BLaER1 (cell line): ENCODE results near the gene DHX35.

Source experiments
- H3K27ac ChIP-seq: shearing (Covaris generic); formaldehyde crosslinking; 2 replicates; pipeline ENCODE4 v1.8.1; 2022
- H3K27me3 ChIP-seq: shearing (Covaris generic); formaldehyde crosslinking; 2 replicates; pipeline ENCODE4 v1.8.1; 2022
- H3K36me3 ChIP-seq: shearing (Covaris generic); formaldehyde crosslinking; 2 replicates; pipeline ENCODE4 v1.8.1; 2022
- H3K4me1 ChIP-seq: shearing (Covaris generic); formaldehyde crosslinking; 2 replicates; pipeline ENCODE4 v1.8.1; 2022
- H3K4me2 ChIP-seq: shearing (Covaris generic); formaldehyde crosslinking; 2 replicates; pipeline ENCODE4 v1.8.1; 2022
- H3K4me3 ChIP-seq: shearing (Covaris generic); formaldehyde crosslinking; 2 replicates; pipeline ENCODE4 v1.8.1; 2022
- H3K9ac ChIP-seq: shearing (Covaris generic); formaldehyde crosslinking; 2 replicates; pipeline ENCODE4 v1.8.1; 2022
- H3K9me3 ChIP-seq: shearing (Covaris generic); formaldehyde crosslinking; 2 replicates; pipeline ENCODE4 v1.8.1; 2022
- H4K20me1 ChIP-seq: shearing (Covaris generic); formaldehyde crosslinking; 2 replicates; pipeline ENCODE4 v1.8.1; 2022
- Cebpa-rat ChIP-seq: shearing (Covaris generic); IDR thresholded peaks from 2 replicates; pipeline ENCODE4 v1.8.1; 2022

Gene DHX35

DNA sequence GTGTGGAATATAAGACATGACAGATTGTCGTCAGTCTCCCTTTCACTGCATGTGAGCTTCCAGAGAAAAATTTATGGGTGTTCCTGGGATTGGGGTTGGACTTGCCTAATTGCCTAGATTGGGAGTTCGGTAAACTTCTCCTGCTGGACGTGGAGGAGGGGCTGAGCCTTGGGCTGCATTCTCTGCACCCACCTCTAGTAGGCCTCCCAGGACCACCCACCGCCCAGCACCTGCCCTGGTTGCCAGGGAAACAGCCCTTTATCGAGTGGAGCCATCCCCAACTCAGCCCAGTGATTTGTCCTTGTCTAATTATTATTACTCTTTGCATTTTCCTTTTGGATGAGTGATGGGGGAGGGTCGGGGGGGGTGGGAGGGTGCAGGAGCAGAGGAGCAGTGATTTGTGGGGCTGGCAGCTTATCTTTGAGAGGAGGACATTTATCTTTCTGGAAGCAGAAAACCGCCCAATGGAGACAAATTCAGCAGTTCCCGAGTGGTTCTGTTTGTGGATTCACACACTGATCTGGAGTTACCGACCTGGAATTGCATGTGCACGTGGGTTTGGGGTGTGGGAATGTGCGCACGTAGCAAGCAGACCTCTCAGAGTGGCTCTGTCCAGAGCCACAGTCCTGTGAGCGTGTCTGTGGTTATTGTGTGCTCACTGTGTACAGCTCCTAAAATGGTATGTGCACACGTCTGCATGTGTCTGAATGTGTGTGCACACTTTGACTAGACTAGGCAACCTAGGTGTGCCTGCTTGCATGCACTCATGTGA is 104.5 kb downstream of the DHX35 start:
- no peak overlapping the region for H3K27ac ChIP-seq
- TF ChIP-seq Cebpa-rat, result no peak
- H4K20me1 ChIP-seq, result no peaks in the 10 kb centered on the region
- no peaks in the 10 kb centered on the region; the same call in 1 of the 2 replicates for H3K27me3 ChIP-seq
- no peaks in the 10 kb centered on the region for H3K36me3 ChIP-seq
- no peaks in the 10 kb centered on the region for H3K4me1 ChIP-seq
- H3K4me3 ChIP-seq, result no peak overlapping the region
- H3K4me2 ChIP-seq, result no peak overlapping the region
- H3K9ac ChIP-seq, result no peak overlapping the region
- H3K9me3 ChIP-seq, result 0 out of 2 replicates have a peak, but pooled peaks cover 4% of the 10 kb centered on the region

DNA sequence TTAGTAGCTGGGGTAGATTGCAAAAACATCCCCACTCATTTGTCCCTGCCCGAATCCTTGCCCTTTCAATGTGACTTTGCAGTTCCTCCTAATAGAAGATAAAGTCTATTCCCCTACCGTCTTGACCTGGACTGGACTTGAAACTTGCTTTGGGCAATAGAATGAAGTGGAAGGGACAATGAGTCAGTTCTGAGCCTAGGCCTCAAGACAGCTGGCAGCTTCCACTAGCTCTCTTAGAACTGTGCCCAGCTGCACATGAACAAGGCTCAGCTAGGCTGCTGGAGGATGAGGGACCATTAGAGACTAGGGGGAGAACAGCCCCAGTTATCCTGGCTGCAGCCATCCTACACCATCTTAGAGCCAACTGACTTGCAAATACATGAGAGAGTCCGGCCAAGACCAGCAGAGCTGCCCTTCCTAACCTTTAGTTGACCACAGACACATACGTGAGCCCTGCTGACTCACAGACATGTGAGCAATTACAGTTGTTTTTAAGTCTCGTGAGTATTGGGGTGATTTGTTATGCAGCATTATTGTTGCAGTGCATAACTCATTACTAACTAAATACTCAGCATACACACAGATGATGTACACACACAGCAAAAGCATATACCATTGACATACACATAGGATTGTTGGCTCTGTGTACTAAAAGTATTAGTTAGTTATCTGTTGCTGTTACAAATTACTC is 105.5 kb downstream of the DHX35 start:
- H3K4me1 ChIP-seq, result no peaks in the 10 kb centered on the region
- H3K27ac ChIP-seq, result no peak overlapping the region
- TF ChIP-seq Cebpa-rat, result no peak
- no peak overlapping the region for H3K9ac ChIP-seq
- H3K36me3 ChIP-seq, result no peaks in the 10 kb centered on the region
- H3K4me2 ChIP-seq, result no peak overlapping the region
- H3K9me3 ChIP-seq, result 0 out of 2 replicates have a peak, but pooled peaks cover 4% of the 10 kb centered on the region
- H3K4me3 ChIP-seq, result no peak overlapping the region
- H3K27me3 ChIP-seq, result no peaks in the 10 kb centered on the region; the same call in 1 of the 2 replicates
- H4K20me1 ChIP-seq, result no peaks in the 10 kb centered on the region

DNA sequence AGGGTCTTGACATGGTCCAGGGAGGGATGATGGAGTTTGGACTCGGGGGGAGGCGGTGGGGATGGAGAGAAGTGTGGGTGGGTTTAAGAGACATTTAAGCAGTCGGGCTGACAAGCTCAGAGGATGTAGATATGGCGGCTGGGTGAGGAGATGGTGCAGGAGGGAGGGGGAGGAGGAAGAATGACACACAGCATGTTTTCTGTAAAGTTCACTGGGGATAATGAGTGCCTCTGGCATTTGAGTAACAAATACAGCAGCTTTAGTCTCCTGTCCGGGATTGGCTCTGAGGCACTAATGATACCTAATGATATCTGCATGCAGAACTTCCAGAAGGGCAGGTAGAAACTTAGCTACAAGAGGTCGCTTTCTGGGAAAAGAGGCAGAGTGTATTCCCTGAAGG is 107.8 kb downstream of the DHX35 start:
- Histone ChIP-seq H3K4me1 (no peaks in the 10 kb centered on the region), H3K27me3 (no peaks in the 10 kb centered on the region; the same call in 1 of the 2 replicates), H3K9me3 (0 out of 2 replicates have a peak, but pooled peaks cover 4% of the 10 kb centered on the region), H3K27ac (no peak overlapping the region), H4K20me1 (no peaks in the 10 kb centered on the region), H3K9ac (no peak overlapping the region), H3K4me3 (no peak overlapping the region), H3K4me2 (no peak overlapping the region), H3K36me3 (no peaks in the 10 kb centered on the region)
- TF ChIP-seq Cebpa-rat, result no peak

DNA sequence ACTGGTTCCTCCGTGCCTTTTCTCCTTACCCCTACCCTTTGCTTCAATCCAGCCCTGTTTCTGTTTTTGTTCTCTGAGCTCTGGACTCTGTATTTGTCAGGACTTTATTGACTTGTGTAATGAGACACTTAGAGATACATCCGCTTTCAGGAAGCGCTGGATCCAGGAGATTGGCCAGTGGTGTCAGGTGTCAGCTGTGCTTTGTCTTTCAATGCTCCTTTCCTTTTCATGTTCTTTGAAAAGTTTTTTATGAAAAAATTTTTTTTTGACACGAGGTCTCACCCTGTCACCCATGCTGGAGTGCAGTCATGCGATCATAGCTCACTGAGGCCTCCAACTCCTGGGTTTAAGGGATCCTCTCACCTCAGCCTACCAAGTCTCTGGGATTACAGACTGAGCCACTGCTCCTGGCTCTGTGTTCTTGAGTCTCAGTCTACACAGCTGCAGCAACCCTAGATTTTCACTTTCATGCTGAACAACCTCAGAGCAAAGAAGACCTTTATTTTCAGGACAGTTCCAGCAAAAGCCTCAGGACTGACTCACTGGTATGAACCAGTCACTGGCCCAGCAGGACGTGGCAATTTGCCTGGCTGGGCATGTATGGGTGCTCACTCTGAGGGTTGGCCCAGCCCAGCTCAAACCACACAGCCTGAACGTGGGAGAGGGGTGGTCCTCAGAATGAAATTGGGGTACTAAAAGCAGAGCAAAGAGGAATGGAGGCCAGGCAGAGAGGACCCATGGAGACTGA is 108.5 kb downstream of the DHX35 start:
- Histone ChIP-seq H3K9me3 (0 out of 2 replicates have a peak, but pooled peaks cover 4% of the 10 kb centered on the region), H3K9ac (no peak overlapping the region), H3K4me2 (no peak overlapping the region), H3K27ac (no peak overlapping the region), H3K4me1 (no peaks in the 10 kb centered on the region), H3K36me3 (no peaks in the 10 kb centered on the region), H3K4me3 (no peak overlapping the region), H3K27me3 (no peaks in the 10 kb centered on the region; the same call in 1 of the 2 replicates), H4K20me1 (no peaks in the 10 kb centered on the region)
- no peak for TF ChIP-seq Cebpa-rat

DNA sequence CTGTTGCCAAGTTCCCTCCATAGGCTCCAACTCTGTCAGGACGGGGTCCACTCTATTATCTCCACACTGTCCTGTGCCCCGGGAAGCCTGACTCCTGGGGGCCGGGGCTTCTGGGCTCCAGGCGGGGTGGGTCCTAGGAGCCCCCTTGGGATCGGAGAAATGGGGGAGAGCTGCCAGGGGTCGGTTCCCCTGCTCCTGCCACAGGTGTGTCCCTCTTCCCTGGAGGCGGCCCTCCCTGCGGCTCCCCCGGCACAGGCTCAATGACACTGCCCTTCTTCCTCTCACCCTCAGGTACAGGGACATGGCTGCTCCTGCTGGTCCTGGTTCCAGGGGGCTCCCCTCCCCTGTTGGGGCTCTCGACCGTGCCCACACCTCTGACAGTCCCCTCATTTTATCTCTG is 110.0 kb downstream of the DHX35 start:
- Histone ChIP-seq H3K36me3 (no peaks in the 10 kb centered on the region), H3K4me1 (no peaks in the 10 kb centered on the region), H3K9me3 (0 out of 2 replicates have a peak, but pooled peaks cover 4% of the 10 kb centered on the region), H3K27ac (no peak overlapping the region), H3K4me3 (no peak overlapping the region), H3K27me3 (no peaks in the 10 kb centered on the region; the same call in 1 of the 2 replicates), H3K9ac (no peak overlapping the region), H4K20me1 (no peaks in the 10 kb centered on the region), H3K4me2 (no peak overlapping the region)
- TF ChIP-seq Cebpa-rat, result no peak

DNA sequence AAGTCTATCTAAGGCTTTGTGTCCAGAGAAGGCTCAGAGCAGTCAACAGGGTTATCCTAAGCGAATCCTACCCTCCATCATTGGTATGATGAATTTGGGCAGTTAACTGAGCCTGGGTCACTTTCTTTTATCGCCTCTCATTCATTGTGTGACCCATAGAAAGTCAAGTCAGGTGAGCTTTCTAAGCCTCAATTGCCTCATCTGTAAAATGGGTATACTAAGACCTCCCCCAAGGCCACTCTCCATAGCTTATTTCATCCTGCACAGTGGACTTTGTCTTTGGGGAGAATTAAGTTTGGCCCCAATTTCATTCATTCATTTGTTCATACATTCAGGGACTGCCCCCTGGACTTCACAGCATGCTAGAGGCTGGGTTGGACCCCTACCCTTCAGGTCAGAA is 110.5 kb downstream of the DHX35 start:
- Histone ChIP-seq H3K27ac (no peak overlapping the region), H4K20me1 (no peaks in the 10 kb centered on the region), H3K4me1 (peaks cover 3% of the 10 kb centered on the region), H3K27me3 (no peaks in the 10 kb centered on the region), H3K36me3 (no peaks in the 10 kb centered on the region), H3K9me3 (0 out of 2 replicates have a peak, but pooled peaks cover 4% of the 10 kb centered on the region), H3K4me2 (no peak overlapping the region), H3K4me3 (no peak overlapping the region), H3K9ac (no peak overlapping the region)
- no peak for TF ChIP-seq Cebpa-rat

DNA sequence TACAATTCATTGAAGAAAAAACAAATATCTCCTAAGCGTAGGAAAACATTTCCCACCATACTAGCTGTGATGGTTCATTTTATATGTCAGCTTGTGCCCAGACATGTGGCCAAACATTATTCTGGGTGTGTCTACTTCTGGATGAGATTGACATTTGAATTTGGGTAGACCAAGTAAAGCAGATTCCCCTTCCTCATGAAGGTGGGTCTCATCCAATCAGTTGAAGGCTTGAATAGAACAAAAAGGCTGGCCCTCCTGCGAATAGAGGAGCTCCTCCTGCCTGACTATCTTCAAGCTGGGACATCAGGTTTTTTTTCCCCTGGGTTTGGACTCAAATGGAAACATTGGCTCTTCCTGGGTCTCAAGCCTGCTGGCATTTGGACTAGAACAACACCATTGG is 113.6 kb downstream of the DHX35 start:
- H4K20me1 ChIP-seq, result no peaks in the 10 kb centered on the region
- H3K9ac ChIP-seq, result no peak overlapping the region
- TF ChIP-seq Cebpa-rat, result no peak
- no peaks in the 10 kb centered on the region for H3K36me3 ChIP-seq
- no peaks in the 10 kb centered on the region for H3K9me3 ChIP-seq
- H3K27ac ChIP-seq, result no peak overlapping the region
- no peak overlapping the region for H3K4me3 ChIP-seq
- H3K4me2 ChIP-seq, result no peak overlapping the region
- no peaks in the 10 kb centered on the region for H3K27me3 ChIP-seq
- peaks cover 15% of the 10 kb centered on the region for H3K4me1 ChIP-seq

DNA sequence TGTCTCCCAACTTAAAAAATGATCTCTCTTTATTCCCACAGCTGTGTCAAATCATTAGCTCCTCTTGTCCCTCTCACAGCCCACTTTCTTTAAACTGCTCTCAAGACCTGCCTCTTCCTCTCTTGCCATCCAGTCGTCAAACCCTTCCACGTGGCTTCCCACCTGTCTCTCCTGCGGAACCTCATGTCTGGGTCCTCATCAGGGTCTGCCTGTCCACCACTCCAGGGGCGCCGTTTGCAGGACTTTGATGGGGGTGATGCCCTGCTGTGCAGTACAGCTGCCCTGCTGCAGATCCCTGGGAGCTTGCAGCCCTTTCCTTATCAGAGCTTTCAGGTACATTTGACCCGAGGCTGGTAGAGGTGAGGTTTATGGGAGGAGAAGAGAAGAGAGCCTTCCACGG is 114.8 kb downstream of the DHX35 start:
- no peak for TF ChIP-seq Cebpa-rat
- no peaks in the 10 kb centered on the region for H3K27me3 ChIP-seq
- peaks cover 15% of the 10 kb centered on the region for H3K4me1 ChIP-seq
- H3K36me3 ChIP-seq, result no peaks in the 10 kb centered on the region
- no peak overlapping the region for H3K9ac ChIP-seq
- H3K4me2 ChIP-seq, result no peak overlapping the region
- no peaks in the 10 kb centered on the region for H4K20me1 ChIP-seq
- no peak overlapping the region for H3K4me3 ChIP-seq
- no peaks in the 10 kb centered on the region for H3K9me3 ChIP-seq
- H3K27ac ChIP-seq, result no peak overlapping the region

DNA sequence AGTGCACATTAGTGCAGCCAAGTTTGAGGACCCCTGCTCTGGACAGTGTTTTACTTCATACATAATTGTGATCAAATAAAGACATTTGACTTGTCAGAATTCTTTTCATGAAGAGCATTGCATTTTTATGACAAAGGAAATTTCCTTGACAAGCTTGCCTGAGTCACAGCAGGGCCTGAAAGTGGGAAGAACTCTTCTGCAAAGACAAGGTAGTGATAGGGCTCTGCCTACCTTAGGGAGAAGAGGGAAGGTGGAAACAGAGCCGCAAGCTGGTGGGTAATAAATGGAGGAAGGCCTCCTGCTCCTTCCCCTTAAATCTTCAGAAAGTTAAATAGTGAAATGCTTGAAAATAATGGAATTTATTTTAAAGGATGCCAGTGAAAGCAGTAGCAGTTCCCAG is 118.2 kb downstream of the DHX35 start:
- no peak overlapping the region for H3K4me3 ChIP-seq
- peaks cover 15% of the 10 kb centered on the region for H3K4me1 ChIP-seq
- TF ChIP-seq Cebpa-rat, result no peak
- H3K9me3 ChIP-seq, result peaks cover 3% of the 10 kb centered on the region; the same call in 1 of the 2 replicates
- no peaks in the 10 kb centered on the region for H3K27me3 ChIP-seq
- H3K9ac ChIP-seq, result no peak overlapping the region
- H3K4me2 ChIP-seq, result no peak overlapping the region
- H3K27ac ChIP-seq, result no peak overlapping the region
- H3K36me3 ChIP-seq, result no peaks in the 10 kb centered on the region
- no peaks in the 10 kb centered on the region for H4K20me1 ChIP-seq
